Measurements from ENCODE around the gene SPDYE4. TPM values are rescaled to one million over a fixed set of nuclear protein-coding genes. Genes with fewer than 3 reads are reported as not detected.

Gene SPDYE4
- total RNA-seq, 1 experiment from 2014 or later = not detected

- no peak for DNase-seq (ENCODE audit: low read depth, low spot score)
- Histone ChIP-seq H3K4me3 (ENCODE audit: low read depth in 2 of 2, low read length in 2 of 2) (no peak overlapping the region), H3K27me3 (ENCODE audit: control insufficient read depth, insufficient read depth, low read length) (peaks cover 2% of the 10 kb centered on the region; the same call in 1 of the 2 replicates), H3K9me3 (ENCODE audit: control insufficient read depth, insufficient read depth, low read depth, low read length) (no peaks in the 10 kb centered on the region), H3K27ac (ENCODE audit: low read length) (no peak overlapping the region), H3K36me3 (ENCODE audit: control insufficient read depth, insufficient read depth, low read length) (no peaks in the 10 kb centered on the region), H3K4me1 (ENCODE audit: control insufficient read depth, insufficient read depth, low read length) (no peaks in the 10 kb centered on the region)
- in situ Hi-C loops (cut with HindIII; ENCODE audit: low pct_unique_long_range_greater_than_20kb, low sequenced_read_pairs) = no loop called here
- CTCF ChIA-PET = no interaction called here
- no peak for ATAC-seq
- POLR2A ChIA-PET = no interaction called here
- no TSS peak for BruUV-seq (replicated peaks)
- intact Hi-C loops (cut with micrococcal nuclease; ENCODE audit: unreplicated experiment) = no loop called here
- TF ChIP-seq CTCF (IDR thresholded peaks at IDR 0.05) (no peak), SIN3A (IDR thresholded peaks at IDR 0.05; ENCODE audit: borderline replicate concordance, insufficient read depth, low read depth, low read length) (no peak), REST (IDR thresholded peaks at IDR 0.05; ENCODE audit: insufficient read depth in 1 of 2, low read depth in 2 of 2, low read length in 1 of 2) (no peak), TCF7L2 (IDR thresholded peaks at IDR 0.05; ENCODE audit: low read depth, low read length) (no peak)
Measured at GRCh38 chr17:8703001-8703400, 55.3 kb downstream of the SPDYE4 start.

GRCh38 chr17:8701754-8702153 is 56.6 kb downstream of the SPDYE4 start:
- H3K9me3 ChIP-seq (ENCODE audit: control insufficient read depth, insufficient read depth, low read depth, low read length) = no peaks in the 10 kb centered on the region
- no peak overlapping the region for H3K4me3 ChIP-seq (ENCODE audit: low read depth in 2 of 2, low read length in 2 of 2)
- CTCF ChIA-PET = no interaction called here
- in situ Hi-C loops (cut with HindIII; ENCODE audit: low pct_unique_long_range_greater_than_20kb, low sequenced_read_pairs) (no loop called here), intact Hi-C loops (cut with micrococcal nuclease; ENCODE audit: unreplicated experiment) (no loop called here)
- ATAC-seq (no peak), DNase-seq (ENCODE audit: low read depth, low spot score) (no peak)
- H3K36me3 ChIP-seq (ENCODE audit: control insufficient read depth, insufficient read depth, low read length) = no peaks in the 10 kb centered on the region
- no TSS peak for BruUV-seq (replicated peaks)
- H3K27me3 ChIP-seq (ENCODE audit: control insufficient read depth, insufficient read depth, low read length) = peaks cover 2% of the 10 kb centered on the region; the same call in 1 of the 2 replicates
- TF ChIP-seq CTCF (IDR thresholded peaks at IDR 0.05) (no peak), TCF7L2 (IDR thresholded peaks at IDR 0.05; ENCODE audit: low read depth, low read length) (no peak), SIN3A (IDR thresholded peaks at IDR 0.05; ENCODE audit: borderline replicate concordance, insufficient read depth, low read depth, low read length) (no peak), REST (IDR thresholded peaks at IDR 0.05; ENCODE audit: insufficient read depth in 1 of 2, low read depth in 2 of 2, low read length in 1 of 2) (no peak), POLR2AphosphoS5 (IDR thresholded peaks at IDR 0.05; ENCODE audit: low read depth, low read length) (no peak)
- no peak overlapping the region for H3K27ac ChIP-seq (ENCODE audit: low read length)
- no peaks in the 10 kb centered on the region for H3K4me1 ChIP-seq (ENCODE audit: control insufficient read depth, insufficient read depth, low read length)
- POLR2A ChIA-PET = interaction anchor here (0.6 kb wide), 1 partner anchor 9 kb away, joined by 3 read pairs; no protein-coding TSS in a partner anchor
